T-helper 9 cell (primary cell): ENCODE measurements around the gene TSPAN11.
"Not testable (repeated sequence)": the region's sequence is repeated elsewhere in the genome, so short reads cannot be mapped to it uniquely, and the experiment has no call there.

Experiments
- DNase-seq: peaks from one replicate; pipeline ENCODE4 v3.0.0-alpha.2; 2020

Gene TSPAN11

DNA sequence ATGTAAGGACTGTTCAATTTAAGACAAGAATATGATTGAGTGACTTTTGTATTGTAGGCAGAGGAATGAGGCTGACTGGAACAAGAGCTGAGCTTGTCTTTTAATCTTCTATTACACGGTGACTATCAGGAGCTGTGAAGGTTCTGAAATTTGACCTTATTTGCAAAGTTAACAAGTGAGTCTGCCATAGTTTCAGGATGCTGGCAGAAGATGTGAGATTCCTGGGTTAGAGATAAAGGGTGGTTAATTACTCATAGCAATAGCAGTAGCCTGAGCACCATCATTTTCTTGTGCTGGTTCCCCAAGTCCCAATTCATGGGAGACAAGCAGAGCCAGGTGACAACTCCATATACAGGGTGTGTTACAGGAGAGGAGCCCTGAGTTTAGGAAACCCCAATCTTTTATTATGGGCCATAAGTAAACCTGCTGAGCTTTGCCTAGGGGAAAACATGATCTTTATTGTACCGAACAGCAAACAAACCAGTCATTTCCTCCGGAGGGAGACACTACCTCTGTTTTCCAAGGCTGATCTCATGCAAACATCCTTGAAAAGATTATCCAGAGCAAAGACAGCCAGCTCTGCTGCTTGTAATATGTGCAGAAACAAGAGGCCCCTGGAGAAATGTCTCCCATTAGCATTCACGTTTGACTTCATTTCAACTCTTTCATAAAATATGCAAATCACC is 95.4 kb downstream of the TSPAN11 start:
- no peak for DNase-seq

DNA sequence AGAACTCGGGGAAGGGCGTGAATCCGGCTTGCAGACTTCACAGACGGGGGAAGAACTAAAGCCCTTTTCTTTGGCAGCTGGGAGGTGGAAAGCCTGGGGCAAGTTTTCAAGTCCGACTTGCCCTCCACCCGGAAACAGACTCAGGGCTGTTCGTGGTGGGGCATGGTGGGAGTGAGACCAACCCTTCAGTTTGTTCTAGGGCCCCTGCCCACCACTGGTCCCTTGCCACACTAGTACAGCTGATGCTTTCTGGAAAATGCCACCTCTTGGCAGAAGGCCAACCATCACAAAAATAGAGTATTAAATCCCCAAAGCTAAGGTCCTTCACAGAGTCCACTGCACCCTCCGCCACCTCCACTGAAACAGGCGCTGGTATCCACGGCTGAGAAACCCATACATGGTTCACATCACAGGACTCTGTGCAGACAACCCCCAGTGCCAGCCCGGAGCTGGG is 96.8 kb downstream of the TSPAN11 start:
- DNase-seq: no peak

GRCh38 chr12:31026202-31026601 is 99.7 kb downstream of the TSPAN11 start:
- no peak for DNase-seq

- not testable (repeated sequence) for DNase-seq
Observed at GRCh38 chr12:31027006-31027405, 100.5 kb downstream of the TSPAN11 start.

DNA sequence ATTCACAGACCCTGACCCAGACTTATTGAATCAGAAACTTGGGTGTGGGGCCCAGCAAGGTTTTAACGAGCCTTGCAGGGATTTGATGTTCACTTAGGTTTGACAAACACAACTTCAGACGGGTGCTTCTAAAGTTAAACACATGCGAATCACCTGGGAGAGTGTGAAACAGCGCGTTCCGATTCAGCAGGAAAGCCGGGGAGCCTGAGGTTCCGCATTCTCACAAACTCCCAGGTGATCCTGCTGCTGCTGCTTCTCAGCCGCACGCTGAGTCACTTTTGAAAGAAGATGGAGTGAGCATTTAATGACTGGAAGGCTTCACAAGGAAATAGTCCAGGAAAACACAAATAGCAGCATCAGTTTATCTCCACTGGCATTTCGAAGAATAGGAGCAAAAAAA is 102.9 kb downstream of the TSPAN11 start:
- DNase-seq: no peak

DNA sequence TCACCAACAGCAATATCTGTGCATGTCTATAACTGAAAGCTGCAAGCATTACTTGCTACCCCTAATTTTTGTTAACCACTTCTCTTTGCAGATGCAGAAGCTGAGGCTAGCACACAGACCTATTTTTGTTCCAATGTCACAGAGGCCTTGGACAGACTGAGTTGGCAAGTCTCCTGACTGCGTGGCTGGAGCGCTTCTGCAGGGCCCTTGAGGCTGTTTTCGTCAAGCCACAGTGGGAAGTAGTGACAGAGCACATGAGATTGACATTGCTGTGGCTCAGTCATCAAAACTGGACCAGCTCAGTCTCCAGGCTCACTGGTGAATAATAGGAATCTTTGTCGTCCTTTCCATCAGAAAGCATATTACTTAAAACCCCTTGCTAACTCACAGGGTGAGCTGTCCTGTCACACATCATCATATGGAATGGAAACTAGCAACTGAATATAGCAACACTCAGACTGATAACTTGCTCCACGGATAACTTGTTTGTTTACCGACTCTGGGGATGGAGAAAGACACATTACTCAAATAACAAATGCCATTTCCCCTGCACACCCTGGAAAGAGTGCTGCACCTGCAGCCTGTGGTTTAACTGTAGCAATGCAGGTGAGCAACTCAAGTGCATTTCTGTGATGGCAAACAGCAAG is 103.5 kb downstream of the TSPAN11 start:
- DNase-seq: no peak

DNA sequence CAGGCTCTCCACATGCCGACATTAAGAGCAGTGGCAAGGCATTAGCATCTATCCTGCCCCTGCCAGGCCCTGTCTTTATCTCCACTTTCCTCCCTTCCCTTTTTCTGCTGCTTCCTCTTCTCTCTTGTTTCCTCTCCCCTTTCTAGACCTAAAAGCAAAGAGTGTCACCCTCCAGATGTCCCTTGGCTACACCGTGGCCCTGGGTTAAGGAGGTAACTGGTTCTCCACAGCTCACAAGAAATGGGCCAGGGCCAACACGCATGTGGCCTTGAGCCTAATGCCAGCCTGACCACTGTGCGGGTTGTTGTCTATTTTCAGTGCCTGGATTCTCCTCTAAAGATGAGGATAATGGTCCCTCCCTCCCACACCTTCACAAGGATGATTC is 105.4 kb downstream of the TSPAN11 start:
- DNase-seq: no peak

- DNase-seq: no peak
Observed at GRCh38 chr12:31033146-31033545, 106.6 kb downstream of the TSPAN11 start.

GRCh38 chr12:31033681-31034080 is 107.1 kb downstream of the TSPAN11 start:
- no peak for DNase-seq

DNA sequence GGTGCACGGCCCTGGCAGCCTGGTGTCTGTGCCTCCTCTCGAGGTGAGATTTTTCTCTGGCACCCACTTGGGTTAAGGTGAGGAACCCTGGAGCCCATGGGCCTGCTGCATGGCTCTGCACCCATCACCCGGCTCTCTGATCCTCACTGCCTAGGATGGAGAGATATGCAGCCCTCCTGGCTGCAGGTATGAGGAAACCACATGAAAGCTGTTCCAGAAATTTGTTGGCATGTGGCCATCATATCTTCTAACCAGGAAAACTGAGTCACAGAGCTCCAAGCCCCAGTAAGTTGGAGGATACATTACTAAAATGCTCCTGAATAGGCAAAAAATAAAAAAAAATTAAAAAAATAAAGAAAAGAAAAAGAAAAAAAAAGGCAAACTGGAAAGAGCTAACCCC is 107.8 kb downstream of the TSPAN11 start:
- DNase-seq: no peak

DNA sequence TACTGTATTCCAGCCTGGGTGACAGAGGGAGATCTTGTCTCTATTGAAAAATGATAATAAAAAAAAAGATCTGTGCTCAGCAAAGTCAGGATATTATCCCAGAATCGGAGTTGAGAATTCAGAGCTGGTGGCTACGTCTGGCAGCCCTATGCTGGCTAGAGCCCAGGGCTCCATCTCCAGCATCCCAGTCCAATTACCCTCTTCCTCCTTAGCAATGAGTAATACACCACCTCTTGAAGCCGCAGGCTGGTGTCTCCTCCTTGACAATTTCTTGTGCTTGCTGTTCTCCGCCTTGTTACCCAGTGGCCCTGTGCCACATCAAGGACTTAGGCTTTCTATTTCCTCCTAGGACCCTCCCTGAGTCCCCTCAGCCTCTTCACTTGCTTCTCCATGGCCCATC is 108.7 kb downstream of the TSPAN11 start:
- no peak for DNase-seq

DNA sequence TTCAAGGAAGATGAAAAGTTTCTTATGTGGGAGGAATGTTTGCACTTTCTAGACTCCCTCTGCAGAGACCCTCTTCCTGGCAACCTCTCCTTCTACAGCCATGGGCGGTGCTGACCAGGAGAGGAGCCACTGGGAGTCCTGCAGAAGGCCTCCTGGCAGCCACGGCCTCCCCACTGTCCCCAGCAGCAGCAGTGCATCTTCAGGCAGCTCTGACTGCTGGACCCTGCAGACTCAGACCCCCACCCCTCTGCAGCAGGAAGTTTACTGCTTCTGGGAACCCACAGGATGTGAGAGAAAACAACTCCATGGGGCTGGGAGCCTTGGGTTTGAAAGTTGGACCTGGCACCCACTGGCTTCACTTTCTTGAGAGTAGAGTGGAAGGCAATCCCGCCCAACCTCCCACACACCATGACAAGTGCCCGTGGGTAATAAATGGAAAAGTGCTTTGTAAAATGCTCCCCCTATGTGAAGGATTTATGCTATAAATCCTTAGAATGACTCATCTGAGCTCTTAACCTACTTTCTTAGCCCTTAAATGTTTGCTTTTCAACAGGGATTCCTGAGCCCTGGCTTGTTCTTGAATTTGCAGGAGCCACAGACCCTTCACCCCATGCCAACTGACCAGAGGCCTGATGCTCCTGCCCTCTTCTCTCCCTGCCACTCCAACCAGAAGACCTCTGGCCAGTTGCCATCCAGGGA is 109.6 kb downstream of the TSPAN11 start:
- DNase-seq: no peak

DNA sequence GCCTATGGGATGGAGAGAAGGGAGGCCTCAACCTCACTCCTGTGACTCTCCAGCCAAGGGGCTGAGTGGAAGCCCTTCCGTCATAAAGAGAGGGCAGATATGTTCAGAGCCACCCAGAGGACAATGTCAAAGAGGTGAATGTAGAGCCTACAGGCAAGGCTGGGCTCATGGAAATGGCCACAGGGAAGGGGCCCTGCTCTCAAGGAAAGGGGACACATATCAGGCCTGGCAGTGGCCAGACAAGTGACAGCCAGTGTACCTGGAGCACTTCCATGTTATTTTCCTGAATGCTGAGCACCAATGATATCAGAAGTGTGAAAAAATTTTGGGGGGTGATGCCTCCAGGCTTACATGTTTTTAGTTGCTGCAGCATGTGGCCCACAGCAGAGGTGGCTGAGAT is 110.5 kb downstream of the TSPAN11 start:
- no peak for DNase-seq

GRCh38 chr12:31037931-31038330 is 111.4 kb downstream of the TSPAN11 start:
- DNase-seq: no peak

- DNase-seq: no peak
Observed at GRCh38 chr12:31041033-31041564, 114.6 kb downstream of the TSPAN11 start.
